Cardiac muscle cell (in vitro differentiated cells and primary cell): ENCODE data around the gene CFAP74. TPM values are rescaled to one million over a fixed set of nuclear protein-coding genes. Genes with fewer than 3 reads are reported as not detected.

Experiments
- DNase-seq, 2 donors: peaks; one replicate each; pipeline versions ENCODE4 v3.0.0 to v3.0.0-alpha.2; 2010 to 2017; ENCODE audit warnings: low read depth in 1 of 2, low spot score in 1 of 2
- H3K27ac ChIP-seq: fragments of 200-600 bp; sonication (generic); 2 replicates; pipeline ENCODE4 v1.5.1; 2016
- H3K27me3 ChIP-seq: fragments of 200-600 bp; sonication (generic); 2 replicates; pipeline ENCODE4 v1.6.0; 2016; ENCODE audit warnings: control low read depth
- H3K36me3 ChIP-seq: fragments of 200-600 bp; sonication (generic); 2 replicates; pipeline ENCODE4 v1.5.1; 2016; ENCODE audit warnings: control low read depth
- H3K4me1 ChIP-seq: fragments of 200-600 bp; sonication (generic); 2 replicates; pipeline ENCODE4 v1.8.1; 2017; ENCODE audit warnings: low read depth, mild to moderate bottlenecking, mixed run types
- H3K4me3 ChIP-seq: fragments of 200-600 bp; sonication (generic); 2 replicates; pipeline ENCODE4 v1.5.1; 2016; ENCODE audit warnings: mild to moderate bottlenecking
- H3K9me3 ChIP-seq: fragments of 200-600 bp; sonication (generic); 2 replicates; pipeline ENCODE4 v1.5.1; 2017; ENCODE audit warnings: low read depth, mild to moderate bottlenecking, control low read depth
- polyA plus RNA-seq: library from polyadenylated mRNA; unstranded; fragments of >200 nt; fragmentation: Nextera tagmentation; extraction: Ambion mirVana; gene quantifications from 2 replicates; pipeline ENCODE4 v1.2.1, GENCODE V29; 2016
- total RNA-seq: library from RNA; depleted of rRNA; stranded (reverse); fragments of >200 nt; gene quantifications from 2 replicates; pipeline ENCODE4 v1.2.3, GENCODE V29; 2016
- TF ChIP-seq, protein P1 (sequence below): IDR thresholded peaks from 2 replicates; pipeline ENCODE4 v1.5.1; 2012; ENCODE audit warnings: low read depth, mild to moderate bottlenecking, low read length

Gene CFAP74
- total and polyA plus RNA-seq, 2 experiments from 2014 or later = 0.63 to 1.7 TPM

DNA sequence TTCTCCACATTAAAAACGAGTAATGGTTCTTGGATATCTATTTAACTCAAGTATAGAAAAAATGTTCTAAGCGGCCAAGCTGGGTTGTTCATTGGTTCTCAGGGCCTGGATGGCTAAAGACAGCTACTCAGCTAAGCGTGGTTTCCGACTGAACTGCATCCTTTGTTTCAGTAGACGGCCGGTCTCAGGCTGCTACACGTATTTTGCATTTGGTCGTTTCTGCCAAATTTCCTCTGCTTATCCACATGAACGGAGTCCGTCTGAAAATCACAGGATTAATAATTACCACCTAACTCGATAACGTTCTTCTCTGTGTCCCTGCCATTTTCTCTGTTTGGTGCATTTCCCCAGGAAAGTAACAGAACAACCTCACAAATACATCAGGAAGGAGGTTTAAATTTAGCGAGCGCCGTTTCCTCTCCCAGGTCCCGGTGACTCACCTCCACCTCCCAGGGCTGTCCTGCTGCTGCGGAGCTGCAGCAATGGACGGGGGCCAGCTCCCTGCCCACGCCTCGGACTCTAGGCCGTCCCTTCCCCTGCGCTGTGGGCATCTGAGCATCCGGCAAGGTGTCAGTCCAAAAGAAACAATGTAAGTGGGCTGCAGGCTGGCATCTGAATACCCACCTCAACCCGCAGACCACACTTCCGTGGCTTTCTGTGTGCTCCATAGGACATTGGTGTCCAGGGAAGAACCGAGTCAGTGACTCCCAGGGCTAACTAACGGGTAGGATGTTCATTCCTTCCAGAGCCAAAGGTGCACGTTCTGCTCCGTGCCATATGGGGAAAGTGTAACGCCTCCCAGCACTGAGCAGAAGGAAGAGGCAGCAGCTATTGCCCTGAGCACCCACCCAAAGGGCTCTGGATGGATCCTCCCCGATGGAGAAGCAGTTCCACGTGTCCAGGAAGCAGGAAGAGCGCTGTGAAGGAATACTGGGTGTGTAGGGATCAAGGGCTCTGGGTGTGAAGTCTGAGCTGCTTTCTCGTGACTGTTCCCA is 11.5 kb upstream of the CFAP74 start:
- TF ChIP-seq, protein P1, sequence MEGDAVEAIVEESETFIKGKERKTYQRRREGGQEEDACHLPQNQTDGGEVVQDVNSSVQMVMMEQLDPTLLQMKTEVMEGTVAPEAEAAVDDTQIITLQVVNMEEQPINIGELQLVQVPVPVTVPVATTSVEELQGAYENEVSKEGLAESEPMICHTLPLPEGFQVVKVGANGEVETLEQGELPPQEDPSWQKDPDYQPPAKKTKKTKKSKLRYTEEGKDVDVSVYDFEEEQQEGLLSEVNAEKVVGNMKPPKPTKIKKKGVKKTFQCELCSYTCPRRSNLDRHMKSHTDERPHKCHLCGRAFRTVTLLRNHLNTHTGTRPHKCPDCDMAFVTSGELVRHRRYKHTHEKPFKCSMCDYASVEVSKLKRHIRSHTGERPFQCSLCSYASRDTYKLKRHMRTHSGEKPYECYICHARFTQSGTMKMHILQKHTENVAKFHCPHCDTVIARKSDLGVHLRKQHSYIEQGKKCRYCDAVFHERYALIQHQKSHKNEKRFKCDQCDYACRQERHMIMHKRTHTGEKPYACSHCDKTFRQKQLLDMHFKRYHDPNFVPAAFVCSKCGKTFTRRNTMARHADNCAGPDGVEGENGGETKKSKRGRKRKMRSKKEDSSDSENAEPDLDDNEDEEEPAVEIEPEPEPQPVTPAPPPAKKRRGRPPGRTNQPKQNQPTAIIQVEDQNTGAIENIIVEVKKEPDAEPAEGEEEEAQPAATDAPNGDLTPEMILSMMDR = no peak
- Histone ChIP-seq H3K9me3 (no peaks in the 10 kb centered on the region), H3K27me3 (peaks cover 50% of the 10 kb centered on the region), H3K36me3 (no peaks in the 10 kb centered on the region), H3K27ac (no peak overlapping the region), H3K4me3 (no peak overlapping the region), H3K4me1 (no peaks in the 10 kb centered on the region)
- no peak for DNase-seq

GRCh38 chr1:2014181-2014580 is 10.6 kb upstream of the CFAP74 start:
- Histone ChIP-seq H3K27me3 (peaks cover 42% of the 10 kb centered on the region), H3K27ac (no peak overlapping the region), H3K9me3 (no peaks in the 10 kb centered on the region)

GRCh38 chr1:2009101-2010053 is 5.8 kb upstream of the CFAP74 start:
- Histone ChIP-seq H3K4me1 (no peaks in the 10 kb centered on the region), H3K4me3 (no peak overlapping the region), H3K27ac (no peak overlapping the region), H3K36me3 (no peaks in the 10 kb centered on the region), H3K27me3 (no peaks in the 10 kb centered on the region), H3K9me3 (no peaks in the 10 kb centered on the region)
- TF ChIP-seq, protein P1 = no peak
- DNase-seq = no peak

More at GRCh38 chr1:2014181-2014580, 10.6 kb upstream of the CFAP74 start:
- no peak for DNase-seq
- Histone ChIP-seq H3K4me1 (no peaks in the 10 kb centered on the region), H3K4me3 (no peak overlapping the region), H3K36me3 (no peaks in the 10 kb centered on the region)
- TF ChIP-seq, protein P1 = no peak

GRCh38 chr1:2004856-2005255 is 1.3 kb upstream of the CFAP74 start:
- TF ChIP-seq, protein P1 = no peak
- no peaks in the 10 kb centered on the region for H3K27me3 ChIP-seq
- peaks cover 3% of the 10 kb centered on the region for H3K4me1 ChIP-seq
- H3K27ac ChIP-seq = no peak overlapping the region
- no peaks in the 10 kb centered on the region for H3K9me3 ChIP-seq
- H3K4me3 ChIP-seq = no peak overlapping the region
- DNase-seq = no peak
- no peaks in the 10 kb centered on the region for H3K36me3 ChIP-seq

DNA sequence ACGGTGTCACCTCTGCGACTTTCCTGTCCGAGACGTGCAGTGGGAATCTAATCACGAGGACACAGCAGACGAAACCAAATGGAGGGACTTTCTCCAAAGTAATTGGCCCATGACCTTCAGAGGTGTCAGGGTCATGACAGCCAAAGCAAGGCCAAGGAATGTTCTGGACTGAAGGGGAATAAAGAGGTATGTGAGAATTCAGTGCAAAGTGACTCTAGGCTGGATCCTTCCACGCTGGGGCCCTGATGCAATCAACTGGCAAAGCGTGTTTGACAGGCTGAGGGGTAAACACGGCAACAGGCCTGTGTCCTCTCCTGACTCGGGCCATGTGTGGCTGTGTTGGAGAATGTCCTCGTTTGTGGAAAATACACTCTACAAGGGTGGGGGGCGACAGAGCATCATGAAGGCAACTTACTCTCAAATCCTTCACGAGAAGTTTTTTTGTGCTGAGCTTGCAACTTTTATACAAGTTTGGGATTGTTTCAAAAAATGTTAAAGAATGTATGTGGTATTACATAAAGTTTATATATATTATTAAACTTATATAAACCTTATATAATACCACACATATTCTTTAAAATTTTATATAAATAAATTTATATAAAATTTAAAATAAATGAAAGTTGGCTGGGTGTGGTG is 1.7 kb downstream of the CFAP74 start:
- DNase-seq = no peak
- Histone ChIP-seq H3K4me3 (no peak overlapping the region), H3K27ac (no peak overlapping the region), H3K4me1 (peaks cover 3% of the 10 kb centered on the region), H3K9me3 (no peaks in the 10 kb centered on the region), H3K27me3 (no peaks in the 10 kb centered on the region), H3K36me3 (no peaks in the 10 kb centered on the region)
- TF ChIP-seq, protein P1 = no peak
